ENCODE measurements around the gene TAT. TPM values are rescaled to one million over a fixed set of nuclear protein-coding genes. Genes with fewer than 3 reads are reported as not detected.

TAT gene
- total RNA-seq, 4 donors from 2014 or later: not detected

- Histone ChIP-seq H3K27me3 (peaks cover 0 to 8% (median 0%) of the 10 kb centered on the region in 4 donors), H3K36me3 (no peaks in the 10 kb centered on the region), H3K4me3 (no peak overlapping the region), H3K4me1 (no peaks in the 10 kb centered on the region), H3K9me3 (no peaks in the 10 kb centered on the region), H3K27ac (no peak overlapping the region)
- no peak for DNase-seq
- intact Hi-C loops (cut with DNase I): no loop called here
- no peak for TF ChIP-seq POLR2A (IDR thresholded peaks at IDR 0.05)
- TF ChIP-seq, protein P1, sequence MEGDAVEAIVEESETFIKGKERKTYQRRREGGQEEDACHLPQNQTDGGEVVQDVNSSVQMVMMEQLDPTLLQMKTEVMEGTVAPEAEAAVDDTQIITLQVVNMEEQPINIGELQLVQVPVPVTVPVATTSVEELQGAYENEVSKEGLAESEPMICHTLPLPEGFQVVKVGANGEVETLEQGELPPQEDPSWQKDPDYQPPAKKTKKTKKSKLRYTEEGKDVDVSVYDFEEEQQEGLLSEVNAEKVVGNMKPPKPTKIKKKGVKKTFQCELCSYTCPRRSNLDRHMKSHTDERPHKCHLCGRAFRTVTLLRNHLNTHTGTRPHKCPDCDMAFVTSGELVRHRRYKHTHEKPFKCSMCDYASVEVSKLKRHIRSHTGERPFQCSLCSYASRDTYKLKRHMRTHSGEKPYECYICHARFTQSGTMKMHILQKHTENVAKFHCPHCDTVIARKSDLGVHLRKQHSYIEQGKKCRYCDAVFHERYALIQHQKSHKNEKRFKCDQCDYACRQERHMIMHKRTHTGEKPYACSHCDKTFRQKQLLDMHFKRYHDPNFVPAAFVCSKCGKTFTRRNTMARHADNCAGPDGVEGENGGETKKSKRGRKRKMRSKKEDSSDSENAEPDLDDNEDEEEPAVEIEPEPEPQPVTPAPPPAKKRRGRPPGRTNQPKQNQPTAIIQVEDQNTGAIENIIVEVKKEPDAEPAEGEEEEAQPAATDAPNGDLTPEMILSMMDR (IDR thresholded peaks at IDR 0.05): no peak
These were observed 29.7 kb downstream of the TAT start for GRCh38 chr16:71547168-71547567.

DNA sequence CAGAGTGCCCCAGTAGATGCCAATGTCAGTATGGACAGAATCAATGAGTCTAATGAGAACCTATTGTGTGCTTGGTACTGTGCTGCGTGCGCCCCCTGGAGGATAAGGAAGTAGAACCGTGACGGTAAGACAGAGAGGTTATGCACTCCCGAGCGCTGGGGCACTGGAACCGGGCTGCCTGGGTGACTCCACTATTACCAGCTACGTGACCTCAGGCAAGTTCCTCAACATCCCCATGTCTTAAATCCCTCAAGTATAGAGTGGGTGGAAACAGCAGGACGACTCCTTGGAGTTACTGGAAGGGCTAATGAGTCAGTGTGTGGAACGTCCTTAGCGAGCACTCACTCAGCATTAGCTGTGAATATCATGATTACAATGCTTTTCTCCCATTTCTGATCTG lies 34.5 kb downstream of the TAT start:
- 24 to 25% methylated on average over 5 to 9 of the region's 11 CpGs for WGBS, 2 donors
- DNase-seq: no peak
- no peak overlapping the region for H3K27ac ChIP-seq

GRCh38 chr16:71537643-71538042 lies 39.2 kb downstream of the TAT start:
- no peak overlapping the region for H3K4me3 ChIP-seq
- no peaks in the 10 kb centered on the region for H3K36me3 ChIP-seq
- H3K27me3 ChIP-seq: no peaks in the 10 kb centered on the region
- no peaks in the 10 kb centered on the region for H3K9me3 ChIP-seq
- no peak for DNase-seq
- H3K4me1 ChIP-seq: no peaks in the 10 kb centered on the region
- WGBS, 2 donors: 27 to 43% methylated on average over 2 to 3 of the region's 6 CpGs
- TF ChIP-seq, protein P1 (IDR thresholded peaks at IDR 0.05): peak in 5 of 6 experiments; percentile 29 to 60 (median 35)
- TF ChIP-seq POLR2A (IDR thresholded peaks at IDR 0.05): no peak
- intact Hi-C loops (cut with DNase I): no loop called here
- H3K27ac ChIP-seq: no peak overlapping the region

More for the DNA sequence above, 34.5 kb downstream of the TAT start:
- Histone ChIP-seq H3K27me3 (no peaks in the 10 kb centered on the region), H3K36me3 (no peaks in the 10 kb centered on the region), H3K4me1 (no peaks in the 10 kb centered on the region), H3K4me3 (no peak overlapping the region), H3K9me3 (no peaks in the 10 kb centered on the region)
- intact Hi-C loops (cut with DNase I): no loop called here
- TF ChIP-seq, protein P1 (IDR thresholded peaks at IDR 0.05): peak in 5 of 6 experiments; percentile 15 to 47 (median 24)
- no peak for TF ChIP-seq POLR2A (IDR thresholded peaks at IDR 0.05)

GRCh38 chr16:71536752-71537499 lies 40.0 kb downstream of the TAT start:
- H3K27ac ChIP-seq: no peak overlapping the region
- no peaks in the 10 kb centered on the region for H3K36me3 ChIP-seq
- no peaks in the 10 kb centered on the region for H3K9me3 ChIP-seq
- TF ChIP-seq, protein P1 (IDR thresholded peaks at IDR 0.05): no peak
- no peak for TF ChIP-seq POLR2A (IDR thresholded peaks at IDR 0.05)
- DNase-seq: no peak
- no peak overlapping the region for H3K4me3 ChIP-seq
- no peaks in the 10 kb centered on the region for H3K27me3 ChIP-seq
- no peaks in the 10 kb centered on the region for H3K4me1 ChIP-seq
- WGBS, 2 donors: 77 to 85% methylated on average over 8 to 11 of the region's 28 CpGs
- intact Hi-C loops (cut with DNase I): no loop called here

DNA sequence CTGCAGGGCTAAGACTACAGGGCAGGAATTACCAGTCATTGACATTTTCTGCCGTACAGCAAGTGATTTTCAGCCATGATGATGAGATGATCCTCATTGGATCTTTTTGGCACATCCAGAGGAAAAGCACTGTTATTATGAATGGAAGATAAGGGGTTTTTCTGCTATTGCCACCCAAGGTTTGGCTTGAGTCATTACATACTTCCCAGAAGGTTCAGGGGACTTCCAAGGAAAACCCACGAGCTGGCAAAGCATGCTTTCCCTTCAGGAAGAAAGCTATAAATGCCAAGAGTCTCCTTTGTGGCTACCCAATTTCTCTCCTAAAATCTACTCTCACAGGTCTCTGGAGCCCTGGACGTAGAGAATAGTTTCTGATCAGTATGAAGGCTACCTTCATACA lies 44.5 kb downstream of the TAT start:
- no peaks in the 10 kb centered on the region for H3K9me3 ChIP-seq
- DNase-seq: no peak
- H3K36me3 ChIP-seq: no peaks in the 10 kb centered on the region
- WGBS, 2 donors: 29 to 33% methylated on average over 2 to 3 of the region's 3 CpGs
- intact Hi-C loops (cut with DNase I): no loop called here
- no peak overlapping the region for H3K4me3 ChIP-seq
- H3K4me1 ChIP-seq: no peaks in the 10 kb centered on the region
- no peak overlapping the region for H3K27ac ChIP-seq
- H3K27me3 ChIP-seq: peaks cover 0 to 10% (median 0%) of the 10 kb centered on the region in 4 donors
- TF ChIP-seq POLR2A (IDR thresholded peaks at IDR 0.05): no peak
- TF ChIP-seq, protein P1 (IDR thresholded peaks at IDR 0.05): no peak
